ENCODE measurements around the gene PTCD2. TPM values are rescaled to one million over a fixed set of nuclear protein-coding genes. Genes with fewer than 3 reads are reported as not detected.

The PTCD2 gene
- total and polyA plus RNA-seq, 9 of the 15 experiments (the other 6 are each of a cell fraction or from before 2014, with no cell fraction given) = 11.9 to 28.5 (median 18.6) TPM

GRCh38 chr5:72393052-72393451, 72.9 kb downstream of the PTCD2 start:
- no peaks in the 10 kb centered on the region for H3K9me1 ChIP-seq (ENCODE audit: control insufficient read depth, insufficient read depth, low read length)
- no peaks in the 10 kb centered on the region for H4K20me1 ChIP-seq (replicated peaks; ENCODE audit: control insufficient read depth, insufficient read depth, low read length)
- in situ Hi-C loops (cut with MboI) = no loop called here
- no peaks in the 10 kb centered on the region; the same call in 1 of the 2 replicates for H3K9me3 ChIP-seq (replicated peaks; ENCODE audit: control insufficient read depth, insufficient read depth, low read depth, low read length)
- FAIRE-seq (no peak), DNase-seq (ENCODE audit: extremely low read depth in 1 of 4, low spot score in 3 of 4) (no peak), ATAC-seq (no peak)
- no peak overlapping the region for H2AFZ ChIP-seq (ENCODE audit: low read depth, low read length)
- no peaks in the 10 kb centered on the region for H3K79me2 ChIP-seq (ENCODE audit: control insufficient read depth, insufficient read depth, low read length)
- no TSS peak for BruUV-seq (replicated peaks)
- no peak overlapping the region for H3K4me3 ChIP-seq
- H3K36me3 ChIP-seq (ENCODE audit: control insufficient read depth, insufficient read depth, low read length) = no peaks in the 10 kb centered on the region
- no peaks in the 10 kb centered on the region for H3K4me1 ChIP-seq (replicated peaks in 1 of 2; ENCODE audit: control insufficient read depth in 2 of 2, insufficient read depth in 2 of 2, low read length in 2 of 2)
- intact Hi-C loops (cut with micrococcal nuclease) = no loop called here
- ChIA-PET CTCF (ENCODE audit: low intra/inter-chr PET ratio) (no interaction called here), POLR2A (no interaction called here)
- no peak overlapping the region for H3K9ac ChIP-seq (ENCODE audit: insufficient read depth in 1 of 2, low read depth in 2 of 2, low read length in 2 of 2)
- TF ChIP-seq ARID4B (CRISPR knock-in tag; IDR thresholded peaks at IDR 0.05) (no peak), SFPQ (IDR thresholded peaks at IDR 0.05; ENCODE audit: low read depth, low read length) (no peak), LARP7 (IDR thresholded peaks at IDR 0.05) (no peak), MCM7 (IDR thresholded peaks at IDR 0.05) (no peak), ARID3A (IDR thresholded peaks at IDR 0.05; ENCODE audit: borderline replicate concordance, low read depth, low read length) (no peak), PREB (CRISPR knock-in tag; IDR thresholded peaks at IDR 0.05) (no peak), MTA2 (IDR thresholded peaks at IDR 0.05; ENCODE audit: low read depth) (no peak), FOS (IDR thresholded peaks at IDR 0.05; ENCODE audit: extremely low read depth, insufficient read length) (no peak), STAT5B (CRISPR knock-in tag; IDR thresholded peaks at IDR 0.05) (no peak), MED1 (CRISPR knock-in tag; IDR thresholded peaks at IDR 0.05; ENCODE audit: borderline replicate concordance) (no peak), IRF2 (CRISPR knock-in tag; IDR thresholded peaks at IDR 0.05) (no peak)
- H3K4me2 ChIP-seq (ENCODE audit: insufficient read depth, low read length) = no peak overlapping the region
- H3K27ac ChIP-seq (ENCODE audit: extremely low read depth, low read depth, low read length) = no peak overlapping the region
- H3K27me3 ChIP-seq (ENCODE audit: control insufficient read depth in 2 of 2, insufficient read depth in 2 of 2, low read length in 2 of 2) = peaks cover 14 to 17% of the 10 kb centered on the region in 2 experiments
